GM18873 (cell line): Measurements from ENCODE around the gene NACC2.

Source experiments
- ATAC-seq: cut with Tn5 transposase; IDR thresholded peaks from one replicate; pipeline ENCODE4 v1.9.1; 2021; ENCODE audit warnings: mild to moderate bottlenecking, moderate library complexity, moderate number of reproducible peaks; ENCODE audit not compliant: unreplicated experiment, low FRiP score

The NACC2 gene

DNA sequence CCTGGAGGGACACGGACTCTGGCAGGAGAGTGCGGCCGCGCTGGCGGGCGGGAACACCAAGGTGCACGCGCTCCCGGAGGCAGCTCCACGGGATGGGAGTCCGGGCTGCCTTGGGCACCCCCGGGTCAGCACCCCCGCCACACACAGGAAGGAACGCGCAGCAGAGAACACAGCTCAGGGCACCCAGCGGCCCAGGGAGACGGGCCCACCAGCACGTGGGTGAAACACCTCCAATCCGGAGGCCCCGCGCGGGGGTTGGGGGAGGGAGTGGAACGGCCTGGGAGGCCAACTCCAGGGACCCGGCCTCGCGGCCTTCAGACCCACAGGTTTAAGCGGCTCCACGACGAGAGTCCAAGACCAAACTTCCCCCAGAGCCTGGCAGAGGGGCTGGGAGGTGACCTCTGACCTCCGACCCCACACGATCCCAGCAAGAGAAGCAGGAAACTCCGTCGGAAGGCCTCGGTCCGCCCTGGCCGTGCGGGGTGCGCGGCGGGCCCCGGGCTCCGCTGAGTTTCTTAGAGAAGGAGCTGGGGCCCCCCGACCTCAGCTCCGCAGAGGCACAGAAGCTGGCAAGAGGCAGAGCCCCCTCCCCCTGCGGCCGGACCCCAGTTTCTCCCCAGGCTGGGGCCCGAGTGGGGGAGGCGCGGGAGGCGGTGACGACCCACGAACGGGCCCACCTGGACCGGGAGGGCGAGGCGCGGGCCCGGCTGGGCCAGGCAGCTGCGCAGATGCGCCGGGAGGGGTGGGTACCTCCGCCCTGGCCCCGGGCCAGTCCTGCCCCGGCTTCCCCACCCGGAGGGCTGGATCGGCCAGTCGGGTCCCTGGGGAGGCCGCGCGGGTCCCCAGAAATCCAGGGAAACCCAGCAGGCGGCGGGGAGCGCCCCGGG, 851 bp downstream of the NACC2 start:
- no peak for ATAC-seq

DNA sequence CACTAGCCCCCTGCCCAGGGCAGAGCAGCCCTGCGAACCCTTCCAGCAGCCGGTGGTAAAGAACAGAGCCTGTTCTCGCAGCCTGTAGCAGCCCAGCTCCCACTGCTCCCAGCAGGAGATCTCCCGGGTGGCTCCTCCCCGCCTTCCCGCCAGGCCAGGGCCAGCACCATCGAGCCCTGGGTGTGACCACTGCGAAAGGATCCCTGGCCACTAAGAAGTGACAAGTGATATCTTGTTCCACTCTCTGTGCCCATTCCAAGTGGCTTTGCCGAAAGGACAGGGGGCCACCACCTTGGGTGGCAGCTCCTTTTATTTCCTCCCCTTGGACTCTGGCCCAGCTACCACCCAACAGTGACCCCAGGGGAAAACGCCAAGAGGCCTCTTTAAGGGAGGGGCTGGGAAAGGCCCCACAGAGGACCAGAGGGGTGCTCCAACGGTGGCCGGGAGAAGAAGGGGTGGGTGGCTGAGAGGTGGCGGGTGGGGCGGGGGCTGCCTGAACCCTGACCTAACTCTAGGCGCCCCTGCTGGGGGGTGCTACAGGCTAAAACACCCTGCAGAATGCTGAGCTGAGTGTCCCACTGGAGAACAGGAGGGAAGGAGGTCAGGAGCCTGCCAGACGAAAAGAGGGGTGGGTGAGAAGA, 1.6 kb downstream of the NACC2 start:
- no peak for ATAC-seq

DNA sequence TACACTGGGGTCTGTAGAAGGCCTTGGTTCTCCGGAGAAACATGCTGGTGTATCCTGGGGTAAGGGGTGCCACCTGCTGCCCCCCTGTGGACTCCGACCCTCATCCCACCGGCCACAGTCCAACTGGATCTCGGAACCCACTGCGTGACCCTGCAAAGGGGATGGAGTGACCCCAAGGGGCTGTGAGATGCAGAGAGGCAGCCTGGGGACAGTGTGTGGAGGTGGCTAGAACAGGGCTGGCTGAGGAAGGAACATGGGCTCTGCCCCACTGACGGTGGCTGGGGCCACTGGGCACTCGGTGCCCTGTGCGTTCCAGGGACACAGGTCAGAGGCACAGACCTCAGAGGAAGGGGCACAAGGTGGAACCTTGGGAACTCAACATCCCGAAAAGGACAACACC, 2.3 kb downstream of the NACC2 start:
- no peak for ATAC-seq

DNA sequence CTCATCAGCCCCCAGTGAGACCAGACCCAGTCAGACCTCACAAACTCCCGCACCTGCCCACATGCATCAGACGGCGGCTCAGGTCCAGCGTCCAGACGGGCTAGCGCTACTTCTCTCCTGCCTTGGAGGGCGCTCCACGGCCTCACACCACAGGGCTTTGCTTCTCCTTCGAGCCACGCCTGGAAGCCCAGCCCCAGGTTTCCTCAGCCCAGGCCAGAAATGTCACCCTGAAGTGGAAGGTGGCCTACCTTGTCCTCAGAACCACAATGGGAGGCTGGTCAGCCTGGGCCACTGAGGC, 2.8 kb downstream of the NACC2 start:
- no peak for ATAC-seq

- no peak for ATAC-seq
Observed at GRCh38 chr9:136091582-136092352, 3.3 kb downstream of the NACC2 start.

DNA sequence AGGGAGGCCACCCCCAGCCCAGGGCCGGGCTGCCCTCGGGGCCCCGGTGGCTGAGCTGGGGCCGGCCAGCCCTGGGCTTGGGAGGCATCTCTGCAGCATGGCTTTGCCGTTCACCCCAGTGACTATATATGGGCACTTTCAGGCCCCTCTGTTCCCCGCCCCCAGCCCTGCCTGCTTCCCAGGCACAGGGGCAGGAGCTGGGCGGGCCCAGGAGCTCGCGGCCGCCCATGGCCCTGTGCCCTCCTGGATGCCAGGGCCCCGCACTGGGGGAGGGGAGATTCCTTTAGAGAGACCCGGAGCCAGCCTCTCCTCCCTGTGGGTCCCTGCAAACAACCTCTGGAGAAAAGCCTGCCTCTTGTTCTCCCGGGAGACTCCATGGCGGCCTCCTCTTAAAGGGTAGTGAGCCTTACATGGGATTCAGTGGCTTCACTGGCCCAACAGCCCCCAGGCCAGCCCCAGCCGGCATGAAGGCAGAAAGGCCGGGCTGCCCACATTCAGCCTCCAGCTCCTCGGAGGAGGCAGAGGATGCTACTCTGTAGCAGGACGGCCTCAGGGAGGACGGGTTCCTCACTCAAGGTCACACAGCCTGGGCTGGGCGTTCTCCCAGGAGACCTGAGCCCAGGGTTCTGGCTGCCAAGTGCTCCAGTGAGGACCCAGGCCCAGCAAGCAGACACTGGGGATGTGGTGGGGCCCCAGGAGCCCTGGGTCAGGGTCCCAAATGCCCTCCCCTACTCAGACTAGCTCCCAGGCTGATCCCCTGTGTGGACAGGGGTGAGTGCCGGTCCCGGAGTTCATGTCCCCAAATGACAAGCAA, 4.1 kb downstream of the NACC2 start:
- ATAC-seq, result no peak

- ATAC-seq, result no peak
Observed at GRCh38 chr9:136090056-136090735, 4.9 kb downstream of the NACC2 start.

GRCh38 chr9:136089697-136090045, 5.4 kb downstream of the NACC2 start:
- no peak for ATAC-seq

DNA sequence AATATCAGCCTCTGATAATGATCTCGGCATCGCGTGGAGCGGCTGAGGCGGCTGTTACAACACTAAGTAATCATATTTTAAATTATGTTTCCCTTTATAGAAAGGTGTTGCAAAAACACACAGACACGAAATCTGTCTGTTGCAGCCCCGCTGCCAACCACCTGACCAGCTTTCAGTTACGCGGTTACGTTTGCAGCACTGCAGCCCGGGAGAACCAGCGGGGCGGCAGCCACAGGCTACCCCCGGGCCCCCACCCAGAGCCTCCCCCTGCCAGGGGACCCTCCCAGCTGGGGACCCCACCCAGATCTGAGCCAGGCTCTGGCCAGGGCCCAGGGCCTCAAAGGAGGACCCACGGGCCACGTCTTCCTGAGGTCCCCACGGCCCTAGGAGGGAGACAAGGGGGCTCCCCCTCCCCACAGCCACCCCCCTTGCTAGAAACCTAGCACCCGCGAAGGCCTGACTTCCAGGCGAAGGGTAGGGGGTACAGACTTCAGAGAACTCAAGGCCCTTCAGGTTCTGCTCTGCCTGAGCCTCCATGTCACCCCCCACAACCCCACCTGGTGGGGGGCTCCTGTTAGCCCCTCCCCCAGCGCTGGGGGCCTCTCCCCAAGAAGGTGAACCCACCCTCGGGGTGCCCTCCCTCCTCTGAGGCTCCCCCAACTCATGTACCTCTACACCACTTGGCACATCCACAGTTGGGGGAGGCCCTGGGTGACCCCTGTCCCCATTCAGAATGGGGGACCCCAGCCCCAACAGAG, 6.0 kb downstream of the NACC2 start:
- no peak for ATAC-seq

DNA sequence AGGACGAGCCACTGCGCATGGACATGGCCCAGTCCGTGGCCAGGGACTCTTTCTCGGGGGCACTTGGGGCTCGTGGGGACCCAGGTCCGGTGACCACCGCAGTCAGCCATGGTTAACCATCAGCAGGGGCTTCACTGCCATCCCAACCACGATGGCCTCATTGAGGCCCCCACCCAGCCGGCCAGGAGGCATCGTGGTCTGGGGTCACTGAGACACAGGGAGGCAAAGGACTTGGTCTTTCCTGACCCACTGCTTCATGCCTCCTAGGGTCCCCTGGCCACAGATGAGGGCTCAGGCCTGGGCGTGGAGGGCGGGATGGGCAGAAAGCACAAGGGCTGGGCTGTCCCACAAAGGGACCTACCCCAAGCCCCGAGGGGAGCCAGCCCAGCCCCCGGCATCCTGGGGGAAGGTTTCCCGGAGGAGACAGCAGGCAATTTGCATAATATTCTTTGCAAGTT, 6.6 kb downstream of the NACC2 start:
- ATAC-seq, result no peak

GRCh38 chr9:136087741-136088480, 7.2 kb downstream of the NACC2 start:
- ATAC-seq, result no peak

DNA sequence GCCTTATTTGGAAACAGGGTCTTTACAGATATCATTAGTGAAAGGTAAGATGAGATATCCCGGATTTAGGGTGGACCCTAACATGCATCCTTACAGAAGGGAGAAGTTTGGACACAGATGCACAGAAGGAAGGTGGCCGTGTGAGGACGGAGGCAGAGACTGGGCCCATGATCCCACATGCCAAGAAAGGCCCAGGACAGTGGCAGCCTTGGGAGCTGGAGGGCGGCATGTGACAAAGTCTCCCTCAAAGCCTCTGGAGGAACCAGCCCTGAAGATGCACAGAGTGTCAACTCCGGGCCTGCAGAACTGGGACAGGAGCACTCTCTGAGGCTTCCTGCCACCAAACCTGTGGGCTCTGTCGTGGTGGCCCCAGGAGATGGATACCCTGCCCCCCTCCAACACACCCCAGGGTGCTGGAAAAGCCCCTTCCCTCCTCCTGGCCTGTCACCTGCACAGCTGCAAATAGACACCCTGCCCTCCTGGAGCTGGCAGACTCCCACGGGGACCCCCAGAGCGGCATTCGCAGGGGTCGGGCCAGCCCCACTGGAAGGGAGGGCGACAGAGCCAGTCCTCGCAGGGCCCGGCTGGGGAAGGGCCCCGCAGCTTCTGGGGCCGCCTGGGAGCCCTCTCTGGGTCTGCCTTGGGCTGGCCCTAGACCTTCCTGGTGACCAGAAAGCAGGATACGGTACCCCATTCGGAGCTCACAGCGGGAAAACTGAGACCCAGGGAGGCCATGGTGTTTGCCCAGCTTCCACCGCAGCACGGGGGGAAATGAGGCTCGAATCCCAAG, 7.9 kb downstream of the NACC2 start:
- ATAC-seq, result no peak

DNA sequence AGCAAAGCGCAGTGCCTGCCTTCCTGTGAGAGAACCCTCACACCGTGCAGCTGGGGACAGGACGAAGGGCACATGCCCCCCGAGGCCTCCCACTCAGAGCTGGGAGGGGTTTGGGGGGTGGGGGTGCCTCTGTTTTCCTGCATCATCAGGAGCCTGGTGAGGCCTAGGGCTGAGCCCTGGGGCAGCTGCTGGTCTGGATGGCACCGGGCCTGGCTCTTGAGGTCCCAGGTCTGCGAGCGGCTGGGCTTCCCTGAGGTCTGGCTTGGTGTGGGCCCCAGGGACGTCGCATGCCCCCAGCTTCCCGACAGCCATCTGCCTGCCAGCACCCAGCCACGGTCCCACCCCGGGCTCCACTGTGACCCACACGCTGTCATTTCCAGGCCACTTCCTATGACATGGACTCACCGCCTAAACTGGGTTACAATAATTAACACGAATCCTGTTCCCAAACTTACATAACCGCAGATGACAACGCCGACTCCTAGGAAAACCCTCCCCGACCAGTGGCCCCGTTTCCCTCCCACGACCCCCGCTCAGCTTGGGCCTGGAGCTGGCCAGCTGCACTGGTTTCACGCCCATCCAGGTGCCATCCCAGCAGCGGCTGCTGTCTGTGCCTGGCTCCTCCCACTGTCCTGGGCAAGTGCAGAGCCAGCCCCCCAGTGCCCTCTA, 8.7 kb downstream of the NACC2 start:
- ATAC-seq, result no peak

DNA sequence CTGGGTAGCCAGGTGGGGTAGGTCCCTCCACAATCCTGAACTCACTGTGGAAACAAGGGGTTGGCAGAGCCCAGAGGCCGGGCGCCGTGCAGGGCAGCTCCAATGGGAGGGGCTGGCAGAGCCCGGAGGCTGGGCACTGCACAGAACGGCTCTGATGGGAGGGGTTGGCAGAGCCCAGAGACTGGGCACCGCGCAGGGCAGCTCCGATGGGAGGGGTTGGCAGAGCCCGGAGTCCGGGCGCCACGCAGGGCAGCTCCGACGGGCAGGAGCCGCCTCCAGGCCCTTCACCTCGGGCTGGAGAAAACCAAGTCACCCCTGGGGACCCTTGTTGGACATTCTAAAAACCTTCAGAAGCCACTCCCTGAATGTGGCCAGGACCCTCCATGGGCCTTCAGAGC, 9.3 kb downstream of the NACC2 start:
- ATAC-seq, result no peak

DNA sequence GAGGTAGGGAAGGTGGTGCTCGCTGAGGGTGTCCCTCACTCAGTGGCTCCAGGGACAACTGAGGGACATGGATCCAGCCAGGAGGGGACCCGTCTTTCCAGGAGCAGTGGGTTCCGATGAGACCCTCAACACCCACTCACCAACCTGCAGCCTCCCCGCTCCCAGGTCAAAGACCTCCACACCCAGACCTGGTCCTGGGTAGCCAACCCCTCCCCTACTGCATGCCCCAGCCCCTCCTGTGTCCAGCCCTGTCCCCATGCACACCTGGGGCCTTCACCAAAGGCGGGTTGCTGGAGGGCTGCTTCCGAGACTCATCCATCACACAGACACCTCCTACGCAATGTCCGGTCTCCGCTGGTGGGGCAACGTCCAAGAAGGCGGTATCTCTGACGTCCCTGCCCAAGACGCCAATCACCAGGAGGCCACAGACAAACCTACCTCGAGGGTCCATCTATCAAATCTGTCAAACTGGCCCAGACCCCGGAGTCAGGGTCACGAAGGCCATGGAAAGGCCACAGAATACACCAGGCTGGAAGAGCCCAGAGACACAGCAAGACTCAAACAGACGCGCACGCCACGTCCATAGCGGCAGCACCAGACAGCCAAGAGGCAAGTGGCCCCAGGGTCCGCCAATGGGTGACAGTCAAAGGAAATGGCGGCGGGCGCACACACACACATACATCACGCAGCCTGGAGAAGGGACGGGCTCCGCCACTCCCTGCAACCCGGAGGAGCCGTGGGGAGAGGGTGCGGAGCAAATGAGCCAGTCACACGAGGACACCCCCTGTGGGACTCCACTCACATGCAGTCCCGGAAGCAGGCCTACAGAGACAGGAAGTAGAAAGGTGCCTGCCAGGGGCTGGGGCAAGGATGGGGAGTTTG, 10.8 kb downstream of the NACC2 start:
- no peak for ATAC-seq

GRCh38 chr9:136083558-136084062, 11.5 kb downstream of the NACC2 start:
- ATAC-seq, result no peak
